Endodermal cell (in vitro differentiated cells): ENCODE measurements around the gene GLRX3. TPM values are rescaled to one million over a fixed set of nuclear protein-coding genes. Genes with fewer than 3 reads are reported as not detected.

Experiments used
- DNase-seq: peaks from one replicate; pipeline ENCODE4 v3.0.0-alpha.2; 2017
- H3K27ac ChIP-seq: 2 replicates; pipeline ENCODE4 v1.5.1; 2013; ENCODE audit warnings: mild to moderate bottlenecking, low read depth, low read length, moderate library complexity
- H3K27me3 ChIP-seq: 2 replicates; pipeline ENCODE4 v1.6.1; 2013; ENCODE audit warnings: mild to moderate bottlenecking, low read length, moderate library complexity; ENCODE audit not compliant: insufficient read depth, control insufficient read depth, poor library complexity, severe bottlenecking
- H3K36me3 ChIP-seq: 2 replicates; pipeline ENCODE4 v1.7.0; 2013; ENCODE audit warnings: mild to moderate bottlenecking, low read length, moderate library complexity; ENCODE audit not compliant: control insufficient read depth, insufficient read depth
- H3K4me1 ChIP-seq: one replicate; pipeline ENCODE4 v1.7.0; 2013; ENCODE audit warnings: low read length; ENCODE audit not compliant: control insufficient read depth, insufficient read depth
- H3K4me3 ChIP-seq: 2 replicates; pipeline ENCODE4 v1.5.1; 2013; ENCODE audit warnings: mild to moderate bottlenecking, low read length, moderate library complexity
- H3K9ac ChIP-seq: 2 replicates; pipeline ENCODE4 v1.6.1; 2013; ENCODE audit warnings: mild to moderate bottlenecking, low read length, moderate library complexity; ENCODE audit not compliant: poor library complexity, severe bottlenecking; ENCODE audit errors: extremely low read depth
- H3K9me3 ChIP-seq: 2 replicates; pipeline ENCODE4 v1.6.1; 2013; ENCODE audit warnings: mild to moderate bottlenecking, low read length, moderate library complexity; ENCODE audit not compliant: control insufficient read depth
- H3K27ac Mint-ChIP-seq: 2 replicates; pipeline ENCODE4 v1.8.0; 2020; ENCODE audit warnings: mixed read lengths
- H3K27me3 Mint-ChIP-seq: 2 replicates; pipeline ENCODE4 v1.8.0; 2021; ENCODE audit warnings: mild to moderate bottlenecking, mixed read lengths; ENCODE audit not compliant: insufficient read depth
- H3K36me3 Mint-ChIP-seq: 2 replicates; pipeline ENCODE4 v1.8.0; 2020; ENCODE audit warnings: low read depth, mixed read lengths
- H3K4me1 Mint-ChIP-seq: 2 replicates; pipeline ENCODE4 v1.8.0; 2020; ENCODE audit warnings: mixed read lengths
- H3K4me3 Mint-ChIP-seq: 2 replicates; pipeline ENCODE4 v1.8.0; 2020; ENCODE audit warnings: mild to moderate bottlenecking, moderate library complexity, mixed read lengths
- H3K9me3 Mint-ChIP-seq: 2 replicates; pipeline ENCODE4 v1.8.0; 2020; ENCODE audit warnings: mild to moderate bottlenecking, mixed read lengths
- CTCF ChIP-seq: fragments of 200-600 bp; sonication (generic); conservative IDR thresholded peaks from 2 replicates; pipeline ENCODE4 v1.5.0; 2021; ENCODE audit warnings: antibody characterized with exemption, mild to moderate bottlenecking
- WGBS, 2 experiments: methylation state at CpG; one replicate each; pipeline versions ENCODE4 v1.1.5 to v1.1.7; 2013; ENCODE audit warnings: missing lambda C conversion rate in 2 of 2, mixed read lengths in 1 of 2; ENCODE audit not compliant: insufficient coverage in 1 of 2, insufficient read length in 1 of 2; 5-methylcytosine and 5-hydroxymethylcytosine counted together
- total RNA-seq, 2 donors: library from RNA; stranded (reverse); fragmentation: NEBNext Ultra II Directional in 1 of 2; extraction: Animal tissue kit (Norgen Biotek cat#: 25700) in 1 of 2; gene quantifications; 2 replicates in 1 of 2; 3 replicates in 1 of 2; pipeline ENCODE4 v1.2.1, GENCODE V29; 2021

GLRX3 gene
- total RNA-seq, 2 donors from 2014 or later, result 119 to 123 TPM

- no peak overlapping the region for H3K27ac ChIP-seq
- H3K27me3 Mint-ChIP-seq, result peaks cover 11% of the 10 kb centered on the region
These were observed 1.7 kb downstream of the GLRX3 start for GRCh38 chr10:130137659-130138478.

GRCh38 chr10:130138479-130138866 lies 2.3 kb downstream of the GLRX3 start:
- TF ChIP-seq CTCF, result no peak
- 87 to 92% methylated on average over 2 to 3 of the region's 3 CpGs for WGBS, 2 experiments

More at GRCh38 chr10:130137659-130138478, 1.7 kb downstream of the GLRX3 start:
- Histone ChIP-seq H3K36me3 (peaks cover 39% of the 10 kb centered on the region), H3K4me3 (peak overlapping the region; percentile 95), H3K4me1 (no peaks in the 10 kb centered on the region), H3K9ac (peak overlapping the region; percentile 80), H3K9me3 (no peaks in the 10 kb centered on the region), H3K27me3 (no peaks in the 10 kb centered on the region)
- Mint-ChIP-seq H3K36me3 (peaks cover 31% of the 10 kb centered on the region), H3K4me3 (peak overlapping the region; percentile 79), H3K9me3 (no peaks in the 10 kb centered on the region), H3K27ac (peak overlapping the region; percentile 79), H3K4me1 (peaks cover 16% of the 10 kb centered on the region)
- no peak for TF ChIP-seq CTCF
- DNase-seq, result no peak
- WGBS, 2 experiments, result 89 to 94% methylated on average over 26 to 28 of the region's 28 CpGs

GRCh38 chr10:130140425-130140824 lies 4.2 kb downstream of the GLRX3 start:
- Histone ChIP-seq H3K4me3 (no peak overlapping the region), H3K9ac (no peak overlapping the region), H3K27ac (no peak overlapping the region), H3K36me3 (peaks cover 53% of the 10 kb centered on the region), H3K4me1 (no peaks in the 10 kb centered on the region), H3K9me3 (no peaks in the 10 kb centered on the region), H3K27me3 (no peaks in the 10 kb centered on the region)
- DNase-seq, result no peak
- Mint-ChIP-seq H3K4me1 (peaks cover 16% of the 10 kb centered on the region), H3K9me3 (no peaks in the 10 kb centered on the region), H3K4me3 (no peak overlapping the region), H3K27me3 (no peaks in the 10 kb centered on the region), H3K36me3 (peaks cover 39% of the 10 kb centered on the region), H3K27ac (no peak overlapping the region)
- WGBS, 2 experiments, result no CpG with 5 or more reads among the region's 1 CpG
- no peak for TF ChIP-seq CTCF

More at GRCh38 chr10:130138479-130138866, 2.3 kb downstream of the GLRX3 start:
- Histone ChIP-seq H3K4me1 (no peaks in the 10 kb centered on the region), H3K4me3 (peak overlapping the region; percentile 95), H3K9ac (no peak overlapping the region), H3K9me3 (no peaks in the 10 kb centered on the region), H3K27me3 (no peaks in the 10 kb centered on the region), H3K27ac (no peak overlapping the region), H3K36me3 (peaks cover 43% of the 10 kb centered on the region)
- Mint-ChIP-seq H3K9me3 (no peaks in the 10 kb centered on the region), H3K4me1 (peaks cover 16% of the 10 kb centered on the region), H3K36me3 (peaks cover 31% of the 10 kb centered on the region), H3K4me3 (peak overlapping the region; percentile 79), H3K27ac (peak overlapping the region; percentile 72), H3K27me3 (peaks cover 11% of the 10 kb centered on the region)
- no peak for DNase-seq
